GM18517 (cell line): ENCODE measurements around the gene CTXN1.

Experiments used
- ATAC-seq: cut with Tn5 transposase; IDR thresholded peaks from one replicate; pipeline ENCODE4 v1.9.1; 2021; ENCODE audit warnings: mild to moderate bottlenecking, moderate library complexity; ENCODE audit not compliant: unreplicated experiment

The CTXN1 gene

GRCh38 chr19:7915250-7916102, 10.5 kb downstream of the CTXN1 start:
- no peak for ATAC-seq

GRCh38 chr19:7914598-7915045, 11.3 kb downstream of the CTXN1 start, which contains the start of gene TGFBR3L:
TSS of gene TGFBR3L (plus strand) at chr19:7914830.
- ATAC-seq = no peak

GRCh38 chr19:7914099-7914498, 11.8 kb downstream of the CTXN1 start:
- no peak for ATAC-seq

- no peak for ATAC-seq
Measured at GRCh38 chr19:7913652-7914051, 12.3 kb downstream of the CTXN1 start.

GRCh38 chr19:7912697-7913564, 13.0 kb downstream of the CTXN1 start:
- no peak for ATAC-seq

- no peak for ATAC-seq
Measured at GRCh38 chr19:7912144-7912696, 13.7 kb downstream of the CTXN1 start.

GRCh38 chr19:7911508-7912143, 14.3 kb downstream of the CTXN1 start:
- ATAC-seq = no peak

- ATAC-seq = no peak
Measured at GRCh38 chr19:7910321-7911161, 15.4 kb downstream of the CTXN1 start.

GRCh38 chr19:7909471-7910067, 16.4 kb downstream of the CTXN1 start:
- no peak for ATAC-seq

- ATAC-seq = no peak
Measured at GRCh38 chr19:7908742-7909461, 17.0 kb downstream of the CTXN1 start.

GRCh38 chr19:7908078-7908699, 17.7 kb downstream of the CTXN1 start:
- ATAC-seq = no peak

- ATAC-seq = no peak
Measured at GRCh38 chr19:7907544-7907943, 18.4 kb downstream of the CTXN1 start.

- no peak for ATAC-seq
Measured at GRCh38 chr19:7907122-7907521, 18.8 kb downstream of the CTXN1 start.

- ATAC-seq = no peak
Measured at GRCh38 chr19:7905859-7906258, 20.1 kb downstream of the CTXN1 start.

- no peak for ATAC-seq
Measured at GRCh38 chr19:7905268-7905667, 20.7 kb downstream of the CTXN1 start.

GRCh38 chr19:7904074-7905020, 21.6 kb downstream of the CTXN1 start:
- ATAC-seq = no peak
